ENCODE measurements around the gene SERINC5.

The SERINC5 gene

GRCh38 chr5:80109646-80110478, 146.0 kb downstream of the SERINC5 start:
- TF ChIP-seq EZH2phosphoT487 (IDR thresholded peaks at IDR 0.05; ENCODE audit: low read length) = no peak
- TF ChIP-seq, protein P1, sequence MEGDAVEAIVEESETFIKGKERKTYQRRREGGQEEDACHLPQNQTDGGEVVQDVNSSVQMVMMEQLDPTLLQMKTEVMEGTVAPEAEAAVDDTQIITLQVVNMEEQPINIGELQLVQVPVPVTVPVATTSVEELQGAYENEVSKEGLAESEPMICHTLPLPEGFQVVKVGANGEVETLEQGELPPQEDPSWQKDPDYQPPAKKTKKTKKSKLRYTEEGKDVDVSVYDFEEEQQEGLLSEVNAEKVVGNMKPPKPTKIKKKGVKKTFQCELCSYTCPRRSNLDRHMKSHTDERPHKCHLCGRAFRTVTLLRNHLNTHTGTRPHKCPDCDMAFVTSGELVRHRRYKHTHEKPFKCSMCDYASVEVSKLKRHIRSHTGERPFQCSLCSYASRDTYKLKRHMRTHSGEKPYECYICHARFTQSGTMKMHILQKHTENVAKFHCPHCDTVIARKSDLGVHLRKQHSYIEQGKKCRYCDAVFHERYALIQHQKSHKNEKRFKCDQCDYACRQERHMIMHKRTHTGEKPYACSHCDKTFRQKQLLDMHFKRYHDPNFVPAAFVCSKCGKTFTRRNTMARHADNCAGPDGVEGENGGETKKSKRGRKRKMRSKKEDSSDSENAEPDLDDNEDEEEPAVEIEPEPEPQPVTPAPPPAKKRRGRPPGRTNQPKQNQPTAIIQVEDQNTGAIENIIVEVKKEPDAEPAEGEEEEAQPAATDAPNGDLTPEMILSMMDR (IDR thresholded peaks at IDR 0.05; ENCODE audit: low read length) = no peak
- TF ChIP-seq EZH2 (optimal IDR thresholded peaks at IDR 0.05; ENCODE audit: low read depth, low read length) = no peak
- Histone ChIP-seq H3K79me2 (ENCODE audit: low read length) (no peaks in the 10 kb centered on the region), H3K4me1 (ENCODE audit: low read length) (no peaks in the 10 kb centered on the region), H3K36me3 (replicated peaks; ENCODE audit: insufficient read depth, low read length) (no peaks in the 10 kb centered on the region), H3K9me2 (replicated peaks; ENCODE audit: insufficient read depth, low read length) (no peaks in the 10 kb centered on the region), H3K4me2 (ENCODE audit: low read depth, low read length) (no peak overlapping the region), H2AFZ (ENCODE audit: low read length) (no peak overlapping the region), H3K4me3 (ENCODE audit: low read length) (no peak overlapping the region), H3F3A (ENCODE audit: insufficient read depth, low read length) (no peaks in the 10 kb centered on the region), H3K9me3 (replicated peaks; ENCODE audit: insufficient read depth, low read length) (no peaks in the 10 kb centered on the region), H3K9ac (ENCODE audit: low read length) (no peak overlapping the region), H3K27ac (ENCODE audit: low read length) (no peak overlapping the region), H4K20me1 (ENCODE audit: insufficient read depth, low read length) (no peaks in the 10 kb centered on the region), H3K27me3 (replicated peaks; ENCODE audit: insufficient read depth, low read length) (no peaks in the 10 kb centered on the region)
- DNase-seq = no peak

GRCh38 chr5:80106916-80107315, 148.9 kb downstream of the SERINC5 start:
- no peak overlapping the region for H3K4me3 ChIP-seq (ENCODE audit: low read length)
- TF ChIP-seq EZH2phosphoT487 (IDR thresholded peaks at IDR 0.05; ENCODE audit: low read length) = no peak
- TF ChIP-seq, protein P1 (IDR thresholded peaks at IDR 0.05; ENCODE audit: low read length) = no peak
- no peak for TF ChIP-seq EZH2 (optimal IDR thresholded peaks at IDR 0.05; ENCODE audit: low read depth, low read length)
- H3K27ac ChIP-seq (ENCODE audit: low read length) = no peak overlapping the region
- no peaks in the 10 kb centered on the region for H3K4me1 ChIP-seq (ENCODE audit: low read length)
- no peak for DNase-seq
- H3K4me2 ChIP-seq (ENCODE audit: low read depth, low read length) = no peak overlapping the region
- no peaks in the 10 kb centered on the region for H3K27me3 ChIP-seq (replicated peaks; ENCODE audit: insufficient read depth, low read length)
- H3K9ac ChIP-seq (ENCODE audit: low read length) = no peak overlapping the region
- no peak overlapping the region for H2AFZ ChIP-seq (ENCODE audit: low read length)
- H3K9me3 ChIP-seq (replicated peaks; ENCODE audit: insufficient read depth, low read length) = no peaks in the 10 kb centered on the region
- no peaks in the 10 kb centered on the region for H3F3A ChIP-seq (ENCODE audit: insufficient read depth, low read length)
- no peaks in the 10 kb centered on the region for H4K20me1 ChIP-seq (ENCODE audit: insufficient read depth, low read length)
- H3K9me2 ChIP-seq (replicated peaks; ENCODE audit: insufficient read depth, low read length) = no peaks in the 10 kb centered on the region
- no peaks in the 10 kb centered on the region for H3K36me3 ChIP-seq (replicated peaks; ENCODE audit: insufficient read depth, low read length)
- H3K79me2 ChIP-seq (ENCODE audit: low read length) = no peaks in the 10 kb centered on the region

DNA sequence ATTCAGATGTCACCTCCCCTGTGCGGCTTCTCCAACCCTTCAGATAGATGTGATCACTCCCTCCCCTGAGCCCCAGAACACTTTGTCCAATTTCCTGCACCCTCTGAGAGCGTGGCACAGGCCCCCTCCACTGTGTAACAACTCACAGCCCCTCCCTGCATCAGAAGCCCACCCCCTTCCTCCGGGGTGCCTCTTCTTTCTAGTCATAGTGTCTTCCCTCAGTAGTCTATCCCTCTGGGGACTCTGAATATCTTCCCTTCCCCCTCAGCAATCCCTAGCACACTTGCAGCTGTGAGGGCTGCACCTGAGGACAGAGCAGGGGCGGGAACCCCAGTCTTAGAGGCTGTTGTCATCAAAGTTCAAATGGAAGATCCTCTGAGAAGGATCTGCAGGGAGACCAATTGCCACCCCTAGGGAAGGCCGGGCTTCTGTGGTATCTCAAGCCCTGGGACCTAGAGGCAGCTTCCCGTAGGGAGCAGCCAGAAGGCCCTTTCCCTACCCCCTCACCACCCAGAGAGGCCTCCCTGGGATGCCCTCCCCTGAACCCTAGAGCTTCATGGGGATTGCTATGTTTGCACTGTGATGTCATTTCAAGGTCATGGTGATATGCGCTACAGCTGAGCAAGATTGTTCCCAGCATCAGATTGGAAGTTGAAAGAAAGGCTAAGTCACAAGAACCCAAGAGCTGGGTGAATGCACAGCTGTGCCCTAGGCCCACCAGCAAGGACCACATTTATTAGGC, 150.0 kb downstream of the SERINC5 start:
- Histone ChIP-seq H3K9me3 (replicated peaks; ENCODE audit: insufficient read depth, low read length) (no peaks in the 10 kb centered on the region), H3K36me3 (replicated peaks; ENCODE audit: insufficient read depth, low read length) (no peaks in the 10 kb centered on the region), H3K4me3 (ENCODE audit: low read length) (no peak overlapping the region), H3K4me1 (ENCODE audit: low read length) (no peaks in the 10 kb centered on the region), H3F3A (ENCODE audit: insufficient read depth, low read length) (no peaks in the 10 kb centered on the region), H3K4me2 (ENCODE audit: low read depth, low read length) (no peak overlapping the region), H4K20me1 (ENCODE audit: insufficient read depth, low read length) (no peaks in the 10 kb centered on the region), H2AFZ (ENCODE audit: low read length) (no peak overlapping the region), H3K27me3 (replicated peaks; ENCODE audit: insufficient read depth, low read length) (no peaks in the 10 kb centered on the region), H3K9ac (ENCODE audit: low read length) (no peak overlapping the region), H3K79me2 (ENCODE audit: low read length) (no peaks in the 10 kb centered on the region), H3K27ac (ENCODE audit: low read length) (no peak overlapping the region), H3K9me2 (replicated peaks; ENCODE audit: insufficient read depth, low read length) (no peaks in the 10 kb centered on the region)
- no peak for DNase-seq
- TF ChIP-seq EZH2phosphoT487 (IDR thresholded peaks at IDR 0.05; ENCODE audit: low read length) (no peak), EZH2 (optimal IDR thresholded peaks at IDR 0.05; ENCODE audit: low read depth, low read length) (no peak)
- TF ChIP-seq, protein P1 (IDR thresholded peaks at IDR 0.05; ENCODE audit: low read length) = no peak

Measured in MM.1S (cell line).